HG03045 (cell line): ENCODE results near the gene SNAI3.

ENCODE experiments used
- ATAC-seq: cut with Tn5 transposase; IDR thresholded peaks from one replicate; pipeline ENCODE4 v1.9.1; 2021; ENCODE audit warnings: mild to moderate bottlenecking, moderate library complexity; ENCODE audit not compliant: unreplicated experiment

The SNAI3 gene

DNA sequence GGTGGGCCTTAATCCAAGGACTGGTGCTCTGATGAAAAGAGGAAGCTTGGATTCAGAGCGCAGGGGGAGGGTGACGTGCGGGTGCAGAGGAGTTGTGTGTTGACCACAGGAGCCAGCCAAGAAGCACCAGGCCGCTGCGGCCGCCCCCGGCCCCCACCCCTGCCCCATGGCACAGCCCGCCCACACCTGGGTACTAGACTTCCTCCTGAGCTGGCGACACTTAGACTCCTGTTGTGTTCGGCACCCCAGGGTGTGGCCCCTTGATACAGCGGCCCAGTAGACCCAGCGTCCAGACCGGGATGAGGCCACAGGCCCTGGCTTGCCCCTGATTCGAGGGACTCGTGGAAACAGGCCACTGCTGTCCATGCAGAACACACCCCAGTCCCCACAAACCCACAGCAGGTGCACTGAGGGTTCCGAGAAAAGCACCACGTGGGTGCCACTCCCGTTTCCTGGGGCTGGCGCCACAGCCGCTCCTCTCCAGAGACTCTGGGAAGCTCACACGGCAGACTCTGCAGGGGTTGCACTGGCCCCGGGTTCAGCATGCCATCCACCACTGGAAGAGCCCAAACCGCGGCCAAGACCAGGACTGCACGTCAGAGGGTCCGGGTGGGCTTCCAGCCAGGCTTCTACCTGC lies 5.7 kb upstream of the SNAI3 start:
- ATAC-seq, result no peak

- ATAC-seq, result no peak
Measured at GRCh38 chr16:88691129-88691813, 5.0 kb upstream of the SNAI3 start.

DNA sequence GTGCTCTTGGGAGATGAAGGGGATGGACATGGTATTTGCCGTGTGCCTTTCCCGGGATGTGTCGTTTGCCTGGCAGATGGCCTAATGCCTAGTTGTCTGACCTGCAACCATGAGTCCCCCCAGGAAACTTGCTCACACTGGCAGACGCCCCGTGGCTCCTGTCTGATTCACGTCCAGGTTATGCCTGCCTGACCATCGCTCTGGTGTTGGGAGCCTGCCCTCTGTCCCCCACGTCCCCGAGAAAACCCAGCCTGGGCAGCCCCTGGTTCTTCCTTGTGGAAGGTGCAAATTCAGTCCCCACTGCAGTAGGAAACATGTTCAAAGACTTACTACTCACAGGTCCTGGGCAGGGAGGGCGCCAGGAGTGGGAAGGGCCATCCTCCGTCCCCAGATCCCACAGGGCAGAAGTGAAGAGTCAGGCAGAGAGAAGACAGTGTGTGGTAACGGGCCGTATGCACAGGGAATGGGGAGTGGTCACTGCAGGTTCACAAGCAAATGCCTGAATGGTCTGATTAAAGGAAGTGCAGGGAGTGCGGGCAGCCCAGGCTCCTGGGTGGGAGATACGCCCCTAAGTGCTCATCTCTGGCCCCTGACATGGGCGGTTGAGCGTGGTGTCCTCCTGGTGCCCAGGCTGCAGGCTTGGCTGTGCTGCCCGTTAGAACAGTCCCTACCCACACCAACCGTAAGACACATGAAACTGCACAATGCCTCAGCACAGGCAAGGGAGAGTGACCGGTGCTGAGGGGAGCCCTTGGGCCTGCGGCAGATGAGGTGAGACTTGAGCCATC lies 4.2 kb upstream of the SNAI3 start:
- no peak for ATAC-seq

GRCh38 chr16:88688013-88688778 lies 1.9 kb upstream of the SNAI3 start:
- no peak for ATAC-seq

DNA sequence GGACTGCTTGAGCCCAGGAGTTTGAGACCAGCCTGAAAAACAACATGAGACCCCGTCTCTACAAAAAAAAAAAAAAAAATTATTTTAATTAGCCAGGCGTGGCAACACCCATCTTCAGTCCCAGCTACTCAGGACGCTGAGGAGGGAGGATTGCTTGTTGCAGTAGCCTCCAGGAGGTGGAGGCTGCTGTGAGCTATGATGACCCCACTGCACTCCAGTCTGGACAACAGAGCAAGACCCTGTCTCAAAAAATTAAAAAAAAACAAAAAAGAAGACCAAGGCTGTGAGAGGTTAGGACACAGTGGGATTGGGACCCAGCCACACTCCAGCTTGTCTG lies 1.3 kb upstream of the SNAI3 start:
- ATAC-seq, result no peak

GRCh38 chr16:88687254-88687576 lies 908 bp upstream of the SNAI3 start:
- no peak for ATAC-seq

GRCh38 chr16:88686062-88686438 lies 257 bp downstream of the SNAI3 start:
- ATAC-seq, result peak; percentile 14

- no peak for ATAC-seq
Measured at GRCh38 chr16:88685156-88686061, 898 bp downstream of the SNAI3 start.

DNA sequence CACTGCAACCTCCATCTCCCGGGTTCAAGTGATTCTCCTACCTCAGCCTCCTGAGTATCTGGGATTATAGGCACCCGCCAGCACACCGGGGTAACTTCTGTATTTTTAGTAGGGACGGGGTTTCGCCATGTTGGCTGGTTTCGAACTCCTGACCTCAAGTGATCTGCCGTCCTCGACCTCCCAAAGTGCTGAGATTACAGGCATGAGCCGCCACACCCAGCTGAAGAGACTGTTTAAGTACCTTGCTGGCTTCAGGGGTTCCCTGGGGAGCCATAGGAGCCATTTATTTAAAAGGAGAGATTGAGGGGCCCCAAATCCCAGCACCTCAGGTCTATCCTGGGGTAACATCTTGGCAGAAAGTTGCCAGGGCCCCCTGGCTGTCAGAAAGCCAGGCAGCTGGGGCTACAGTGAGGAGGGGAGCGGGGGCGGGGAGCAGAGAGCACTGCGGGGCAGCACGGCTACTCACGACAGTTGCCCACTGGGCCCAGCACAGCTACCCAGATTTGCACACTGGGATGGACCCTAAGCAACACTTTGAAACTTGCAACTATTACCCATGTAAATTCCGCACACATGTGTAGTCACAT lies 1.6 kb downstream of the SNAI3 start:
- no peak for ATAC-seq

- ATAC-seq, result peak; percentile 56
Measured at GRCh38 chr16:88681709-88682451, 4.4 kb downstream of the SNAI3 start.

GRCh38 chr16:88681084-88681680 lies 5.1 kb downstream of the SNAI3 start:
- ATAC-seq, result no peak

DNA sequence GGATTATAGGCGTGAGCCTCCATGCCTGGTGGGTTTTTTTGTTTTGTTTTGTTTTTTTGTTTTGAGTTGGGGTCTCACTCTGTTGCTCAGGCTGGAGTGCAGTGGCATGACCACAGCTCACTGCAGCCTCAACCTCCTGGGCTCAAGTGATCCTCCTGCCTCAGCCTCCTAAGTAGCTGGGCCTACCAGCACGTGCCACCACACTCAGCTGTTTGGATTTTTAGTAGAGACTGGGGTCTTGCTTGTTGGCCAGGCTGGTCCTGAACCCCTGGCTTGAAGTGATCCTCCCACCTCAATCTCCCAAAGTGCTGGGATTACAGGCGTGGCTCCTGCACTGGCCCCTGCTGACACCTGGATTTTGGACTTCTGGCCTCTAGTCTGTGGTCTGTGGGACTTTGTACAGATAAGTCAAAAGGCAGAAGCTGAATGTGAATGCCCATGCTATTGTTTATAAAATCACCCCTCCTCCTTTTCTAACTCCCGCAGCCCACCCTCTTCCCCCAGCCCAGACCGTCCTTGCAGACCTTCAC lies 5.7 kb downstream of the SNAI3 start:
- no peak for ATAC-seq

- no peak for ATAC-seq
Measured at GRCh38 chr16:88678224-88678979, 7.9 kb downstream of the SNAI3 start.

DNA sequence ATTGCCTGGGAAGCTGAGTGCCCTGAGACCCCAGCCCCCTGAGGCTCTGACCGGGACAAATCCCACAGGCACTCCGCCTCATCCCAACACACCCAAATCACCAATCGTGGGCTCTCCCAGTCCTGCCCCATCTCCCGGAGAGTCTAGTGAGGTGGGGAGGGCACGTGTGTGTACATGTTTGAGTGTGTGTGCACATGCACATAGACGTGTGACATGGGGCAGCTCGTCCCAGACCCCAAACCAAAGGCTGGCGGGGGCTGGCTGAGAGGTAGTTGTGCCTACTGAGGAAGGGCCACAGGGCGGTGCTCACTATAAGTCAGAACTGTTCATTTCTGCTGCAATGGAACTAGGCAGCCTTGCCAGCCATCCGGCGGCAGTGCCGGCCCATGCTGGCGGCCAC lies 8.6 kb downstream of the SNAI3 start:
- ATAC-seq, result no peak

DNA sequence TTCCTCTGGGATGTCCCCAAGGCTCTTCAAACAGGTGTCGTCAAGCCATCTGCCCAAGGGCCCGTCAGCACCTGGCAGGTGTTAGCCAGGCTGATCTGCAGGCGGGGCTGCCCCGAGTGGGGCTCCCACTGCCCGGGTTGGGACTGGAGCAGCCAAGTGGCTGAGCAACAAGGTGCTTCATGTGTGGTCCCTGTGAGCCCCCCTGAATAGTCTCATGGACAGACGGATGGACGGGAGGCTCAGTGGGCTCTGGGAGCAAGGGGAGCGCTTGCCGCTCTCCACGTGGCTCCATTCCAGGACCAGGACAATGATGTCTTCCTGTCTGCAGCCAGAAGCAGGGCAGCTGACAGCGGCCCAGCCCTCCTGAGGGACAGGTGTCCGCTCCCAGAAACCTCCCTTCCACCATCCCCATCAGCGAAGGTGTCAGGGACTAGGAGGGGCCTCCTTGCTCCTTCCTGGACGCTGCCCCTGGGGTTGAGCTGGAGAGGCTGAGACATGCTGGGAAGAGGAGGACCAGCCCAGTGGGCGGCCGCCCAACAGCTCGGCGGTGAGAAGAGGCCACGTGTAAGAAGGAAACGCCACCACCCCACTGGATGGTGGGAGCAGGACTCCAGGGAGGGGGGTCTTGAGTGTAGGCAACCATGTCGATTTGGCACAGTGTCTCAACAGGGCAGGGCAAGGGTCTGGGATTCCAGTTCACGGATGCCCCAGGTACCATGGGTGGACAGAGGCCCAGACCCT lies 9.6 kb downstream of the SNAI3 start:
- no peak for ATAC-seq

- ATAC-seq, result no peak
Measured at GRCh38 chr16:88673716-88674379, 12.5 kb downstream of the SNAI3 start.

- no peak for ATAC-seq
Measured at GRCh38 chr16:88672776-88673175, 13.5 kb downstream of the SNAI3 start.
